ENCODE measurements around the gene RAD51B.

The RAD51B gene

DNA sequence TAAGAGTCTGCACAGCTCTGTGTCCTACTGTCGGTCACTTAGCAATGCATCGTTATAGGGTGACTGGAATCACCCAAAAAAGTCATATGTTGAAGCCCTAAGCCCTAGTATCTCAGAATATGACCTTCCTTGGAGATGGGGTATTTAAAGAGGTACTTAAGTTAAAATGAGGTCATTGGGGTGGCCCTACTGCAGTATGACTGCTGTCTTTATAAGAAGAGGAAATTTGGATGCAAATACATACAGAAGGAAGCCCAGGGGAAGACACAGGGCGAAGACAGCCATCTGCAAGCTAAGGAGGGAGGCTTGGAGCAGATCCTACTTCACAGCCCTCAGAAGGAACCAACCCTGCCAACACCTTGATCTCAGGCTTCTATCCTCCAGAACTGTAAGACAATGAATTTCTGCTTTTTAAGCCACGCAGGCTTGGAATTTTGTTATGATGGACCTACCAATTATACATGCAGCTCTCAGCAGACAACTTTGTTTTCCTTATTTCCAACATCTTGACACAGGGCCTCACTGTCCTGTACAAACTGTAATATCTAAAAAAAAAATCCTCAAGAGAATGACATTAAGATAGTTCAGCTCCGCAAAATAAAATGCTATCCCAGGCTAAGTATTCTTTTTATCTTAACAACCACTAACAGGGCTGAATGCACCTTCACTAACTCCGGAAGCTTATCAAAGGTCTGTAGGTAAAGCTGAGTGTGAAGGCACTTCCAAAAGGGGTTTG lies 932.9 kb downstream of the RAD51B start:
- 95% methylated on average over 6 of the region's 6 CpGs for WGBS
- Histone ChIP-seq H3K4me3 (ENCODE audit: low read length) (no peak overlapping the region), H3K27ac (ENCODE audit: low read depth, low read length) (no peak overlapping the region), H3K9me3 (ENCODE audit: insufficient read depth, low read depth, low read length) (no peaks in the 10 kb centered on the region), H3K9ac (ENCODE audit: low read depth, low read length) (no peak overlapping the region), H3K36me3 (ENCODE audit: insufficient read depth, low read length) (no peaks in the 10 kb centered on the region), H3K4me1 (ENCODE audit: insufficient read depth, low read length) (no peaks in the 10 kb centered on the region), H3K27me3 (ENCODE audit: insufficient read depth, low read length) (no peaks in the 10 kb centered on the region)

DNA sequence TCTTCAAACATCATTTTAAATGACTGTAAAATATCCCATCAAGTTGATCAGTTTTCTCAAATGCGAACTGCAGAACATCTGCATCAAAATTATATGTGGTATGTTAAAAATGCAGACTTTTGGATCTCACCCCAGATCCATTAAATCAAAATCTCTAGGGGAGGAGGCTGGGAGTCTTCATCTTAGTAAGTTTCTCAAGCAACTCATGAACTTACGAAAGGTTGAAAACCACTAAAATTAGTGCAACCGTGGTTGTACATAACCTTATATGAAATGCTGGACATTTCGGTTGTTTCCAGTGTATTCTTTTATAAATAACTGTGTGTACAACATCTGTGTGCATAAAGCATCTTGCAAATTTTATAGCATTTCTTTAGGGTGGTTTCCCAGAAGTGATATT lies 934.1 kb downstream of the RAD51B start:
- WGBS: 97% methylated on average over 3 of the region's 4 CpGs

DNA sequence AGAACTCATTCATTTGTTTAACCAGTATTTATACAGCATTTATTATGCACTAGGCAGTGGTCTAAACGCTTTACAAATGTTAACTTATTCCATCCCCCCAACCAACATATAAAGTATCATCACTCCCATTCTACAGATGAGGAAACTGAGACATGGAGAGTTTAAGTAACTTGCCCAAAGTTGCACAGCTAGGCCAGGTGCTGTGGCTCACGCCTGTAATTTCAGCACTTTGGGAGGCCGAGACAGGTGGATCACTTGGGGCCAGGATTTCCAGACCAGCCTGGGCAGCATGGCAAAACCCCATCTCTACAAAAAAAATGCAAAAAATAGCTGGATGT lies 935.4 kb downstream of the RAD51B start:
- 96% methylated on average over 3 of the region's 3 CpGs for WGBS
- no peaks in the 10 kb centered on the region for H3K9me3 ChIP-seq (ENCODE audit: insufficient read depth, low read depth, low read length)
- H3K9ac ChIP-seq (ENCODE audit: low read depth, low read length): no peak overlapping the region
- no peak overlapping the region for H3K27ac ChIP-seq (ENCODE audit: low read depth, low read length)
- H3K4me1 ChIP-seq (ENCODE audit: insufficient read depth, low read length): no peaks in the 10 kb centered on the region
- H3K27me3 ChIP-seq (ENCODE audit: insufficient read depth, low read length): no peaks in the 10 kb centered on the region
- no peak overlapping the region for H3K4me3 ChIP-seq (ENCODE audit: low read length)
- no peaks in the 10 kb centered on the region for H3K36me3 ChIP-seq (ENCODE audit: insufficient read depth, low read length)

More for the DNA sequence above, 934.1 kb downstream of the RAD51B start:
- Histone ChIP-seq H3K36me3 (ENCODE audit: insufficient read depth, low read length) (no peaks in the 10 kb centered on the region), H3K9ac (ENCODE audit: low read depth, low read length) (no peak overlapping the region), H3K4me1 (ENCODE audit: insufficient read depth, low read length) (no peaks in the 10 kb centered on the region), H3K4me3 (ENCODE audit: low read length) (no peak overlapping the region), H3K9me3 (ENCODE audit: insufficient read depth, low read depth, low read length) (no peaks in the 10 kb centered on the region), H3K27ac (ENCODE audit: low read depth, low read length) (no peak overlapping the region), H3K27me3 (ENCODE audit: insufficient read depth, low read length) (no peaks in the 10 kb centered on the region)

DNA sequence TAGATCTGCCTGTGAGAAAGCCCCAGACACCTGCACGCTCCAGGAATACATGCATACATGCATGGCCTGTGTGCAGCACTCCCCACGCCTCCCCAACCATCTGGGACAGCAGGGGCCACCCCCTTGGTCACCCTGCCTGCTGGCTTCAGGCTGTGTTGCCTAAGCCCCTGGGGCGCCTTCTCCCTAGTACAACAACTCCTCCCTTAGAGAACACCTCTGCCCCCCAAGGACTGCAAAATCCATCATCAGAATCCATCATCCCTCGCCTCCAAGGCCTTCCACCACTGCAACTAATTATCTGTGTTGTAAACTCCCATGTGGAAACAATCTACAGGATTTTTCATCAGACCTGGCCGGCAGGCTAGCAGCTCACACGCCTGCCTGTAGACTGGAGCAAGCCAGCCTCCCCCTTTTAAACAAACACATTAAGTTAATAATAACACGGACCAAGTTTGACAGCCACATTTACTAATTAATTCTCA lies 936.5 kb downstream of the RAD51B start:
- H3K4me1 ChIP-seq (ENCODE audit: insufficient read depth, low read length): no peaks in the 10 kb centered on the region
- no peaks in the 10 kb centered on the region for H3K36me3 ChIP-seq (ENCODE audit: insufficient read depth, low read length)
- H3K9ac ChIP-seq (ENCODE audit: low read depth, low read length): no peak overlapping the region
- H3K4me3 ChIP-seq (ENCODE audit: low read length): no peak overlapping the region
- WGBS: 89% methylated on average over 7 of the region's 7 CpGs
- H3K27ac ChIP-seq (ENCODE audit: low read depth, low read length): no peak overlapping the region
- H3K27me3 ChIP-seq (ENCODE audit: insufficient read depth, low read length): no peaks in the 10 kb centered on the region
- H3K9me3 ChIP-seq (ENCODE audit: insufficient read depth, low read depth, low read length): no peaks in the 10 kb centered on the region

DNA sequence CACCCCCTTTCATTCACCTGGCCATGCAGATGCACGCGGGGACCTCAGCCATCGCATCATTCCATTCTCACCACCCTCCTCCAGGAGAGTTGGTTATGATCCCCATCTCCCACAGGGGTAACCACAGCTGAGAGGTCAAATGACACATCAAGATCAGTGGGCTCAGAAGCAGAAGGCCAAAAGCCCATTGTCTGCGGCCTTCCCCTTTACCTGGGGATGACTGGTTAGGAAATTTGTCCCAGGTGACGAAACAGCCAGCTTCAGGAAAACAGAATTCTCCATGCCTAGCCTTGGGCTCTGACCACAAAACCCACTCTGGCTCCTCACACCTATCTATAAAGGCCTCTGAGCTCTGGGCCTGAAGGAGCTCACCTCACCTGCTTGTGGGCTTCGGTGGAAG lies 937.2 kb downstream of the RAD51B start:
- no peaks in the 10 kb centered on the region for H3K9me3 ChIP-seq (ENCODE audit: insufficient read depth, low read depth, low read length)
- H3K4me3 ChIP-seq (ENCODE audit: low read length): no peak overlapping the region
- H3K36me3 ChIP-seq (ENCODE audit: insufficient read depth, low read length): no peaks in the 10 kb centered on the region
- no peaks in the 10 kb centered on the region for H3K4me1 ChIP-seq (ENCODE audit: insufficient read depth, low read length)
- no peak overlapping the region for H3K9ac ChIP-seq (ENCODE audit: low read depth, low read length)
- H3K27me3 ChIP-seq (ENCODE audit: insufficient read depth, low read length): no peaks in the 10 kb centered on the region
- WGBS: 95% methylated on average over 6 of the region's 6 CpGs
- H3K27ac ChIP-seq (ENCODE audit: low read depth, low read length): no peak overlapping the region

DNA sequence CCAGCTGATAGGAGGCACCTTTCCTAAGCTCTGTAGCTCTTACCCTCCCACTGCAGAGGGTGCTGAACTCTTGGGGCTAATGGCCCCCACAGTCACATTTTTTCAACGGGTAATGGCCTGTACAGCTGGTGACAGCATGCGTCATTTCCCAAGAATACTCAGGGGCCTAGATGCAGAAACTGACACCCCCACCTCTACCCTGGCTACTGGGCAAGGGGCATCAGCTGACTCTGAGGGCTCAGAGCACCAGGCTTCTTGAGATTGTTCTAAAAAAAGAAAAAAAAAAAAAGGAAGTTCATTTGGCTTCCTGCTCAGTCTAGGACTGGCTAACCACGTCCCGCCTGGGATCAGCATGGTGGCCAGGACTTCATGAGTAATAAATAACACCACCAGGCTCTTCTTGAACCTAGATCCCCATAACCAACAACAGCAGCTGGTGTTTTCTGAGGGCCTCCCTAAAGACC lies 938.1 kb downstream of the RAD51B start:
- Histone ChIP-seq H3K9ac (ENCODE audit: low read depth, low read length) (no peak overlapping the region), H3K36me3 (ENCODE audit: insufficient read depth, low read length) (no peaks in the 10 kb centered on the region), H3K27ac (ENCODE audit: low read depth, low read length) (no peak overlapping the region), H3K4me1 (ENCODE audit: insufficient read depth, low read length) (peaks cover 4% of the 10 kb centered on the region; the same call in 1 of the 2 replicates), H3K27me3 (ENCODE audit: insufficient read depth, low read length) (no peaks in the 10 kb centered on the region), H3K9me3 (ENCODE audit: insufficient read depth, low read depth, low read length) (no peaks in the 10 kb centered on the region), H3K4me3 (ENCODE audit: low read length) (no peak overlapping the region)
- whole genome bisulfite sequencing: 83% methylated on average over 4 of the region's 4 CpGs

DNA sequence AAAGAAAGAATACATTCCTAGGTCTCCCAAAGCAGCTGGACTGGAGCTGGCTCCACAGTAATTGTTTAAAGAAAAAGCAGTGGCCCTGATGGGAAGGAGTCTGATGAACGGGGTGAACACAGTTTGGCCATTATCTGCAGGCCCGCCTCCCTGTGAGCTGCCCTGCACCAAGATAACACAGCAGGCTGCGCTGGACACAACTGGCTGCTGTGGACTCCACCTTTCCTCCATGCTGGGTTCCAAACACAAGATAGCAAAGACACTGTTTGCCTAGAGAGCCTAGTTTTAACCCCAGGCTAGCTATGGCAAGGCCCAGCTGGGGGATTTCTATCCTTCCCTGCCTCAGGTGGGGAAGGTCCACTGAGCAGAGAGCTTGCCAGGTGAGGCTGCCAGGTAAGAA lies 938.7 kb downstream of the RAD51B start:
- no peaks in the 10 kb centered on the region for H3K36me3 ChIP-seq (ENCODE audit: insufficient read depth, low read length)
- H3K4me1 ChIP-seq (ENCODE audit: insufficient read depth, low read length): peaks cover 8% of the 10 kb centered on the region; the same call in 1 of the 2 replicates
- no peaks in the 10 kb centered on the region for H3K9me3 ChIP-seq (ENCODE audit: insufficient read depth, low read depth, low read length)
- WGBS: 86% methylated on average over 3 of the region's 3 CpGs
- H3K9ac ChIP-seq (ENCODE audit: low read depth, low read length): no peak overlapping the region
- H3K4me3 ChIP-seq (ENCODE audit: low read length): no peak overlapping the region
- H3K27me3 ChIP-seq (ENCODE audit: insufficient read depth, low read length): no peaks in the 10 kb centered on the region
- H3K27ac ChIP-seq (ENCODE audit: low read depth, low read length): no peak overlapping the region

DNA sequence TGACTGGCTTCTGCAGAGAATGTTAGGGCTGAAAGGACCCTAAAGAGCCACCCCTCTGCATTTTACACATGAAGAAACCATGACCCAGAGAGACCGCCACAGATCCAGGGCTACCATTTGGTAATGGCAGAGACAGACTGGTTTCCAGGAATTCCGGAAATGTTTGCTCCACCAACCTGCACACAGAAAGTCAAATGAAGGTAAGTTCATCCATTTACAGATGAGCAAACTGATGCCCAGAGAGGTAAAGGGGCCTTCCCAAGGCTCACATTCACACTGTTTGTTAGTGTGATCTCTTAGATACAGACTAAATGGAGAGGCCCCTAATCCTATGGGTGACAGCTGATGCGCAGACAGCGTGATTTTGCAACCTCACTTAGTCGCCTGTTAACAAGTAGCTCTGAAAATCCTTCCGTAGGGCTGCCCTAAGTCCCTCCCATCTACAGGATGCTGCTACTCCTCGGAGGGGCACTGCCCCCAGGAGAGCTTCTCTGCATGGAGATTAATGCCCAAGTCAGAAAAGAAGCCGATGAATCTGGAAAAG lies 939.5 kb downstream of the RAD51B start:
- Histone ChIP-seq H3K27ac (ENCODE audit: low read depth, low read length) (no peak overlapping the region), H3K27me3 (ENCODE audit: insufficient read depth, low read length) (no peaks in the 10 kb centered on the region), H3K36me3 (ENCODE audit: insufficient read depth, low read length) (no peaks in the 10 kb centered on the region), H3K4me1 (ENCODE audit: insufficient read depth, low read length) (peaks cover 11% of the 10 kb centered on the region; the same call in 1 of the 2 replicates), H3K4me3 (ENCODE audit: low read length) (no peak overlapping the region), H3K9me3 (ENCODE audit: insufficient read depth, low read depth, low read length) (no peaks in the 10 kb centered on the region), H3K9ac (ENCODE audit: low read depth, low read length) (no peak overlapping the region)
- WGBS: 85% methylated on average over 8 of the region's 8 CpGs

DNA sequence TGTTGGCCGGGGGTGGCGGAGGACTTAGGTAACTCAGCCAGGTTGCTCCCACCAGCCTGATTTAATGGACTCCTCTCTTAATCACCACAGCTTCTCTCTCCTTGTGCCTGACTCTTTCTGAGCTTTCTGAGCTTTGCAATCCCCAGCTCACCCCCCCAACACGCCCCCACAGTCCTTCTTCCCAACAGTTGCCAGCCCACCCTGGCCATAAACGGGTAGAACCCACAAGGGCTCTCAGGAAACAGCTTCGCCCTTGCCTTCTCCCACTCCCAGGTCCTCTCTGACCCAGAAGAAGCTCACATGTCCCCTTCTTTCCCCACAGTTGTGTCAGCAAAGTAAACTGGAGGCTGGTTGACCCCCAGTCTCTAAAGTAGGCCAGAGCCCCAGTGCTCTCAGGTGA lies 940.4 kb downstream of the RAD51B start:
- no peaks in the 10 kb centered on the region for H3K36me3 ChIP-seq (ENCODE audit: insufficient read depth, low read length)
- H3K9ac ChIP-seq (ENCODE audit: low read depth, low read length): no peak overlapping the region
- H3K4me3 ChIP-seq (ENCODE audit: low read length): no peak overlapping the region
- H3K4me1 ChIP-seq (ENCODE audit: insufficient read depth, low read length): peaks cover 11% of the 10 kb centered on the region; the same call in 1 of the 2 replicates
- no peaks in the 10 kb centered on the region for H3K27me3 ChIP-seq (ENCODE audit: insufficient read depth, low read length)
- H3K9me3 ChIP-seq (ENCODE audit: insufficient read depth, low read depth, low read length): no peaks in the 10 kb centered on the region
- no peak overlapping the region for H3K27ac ChIP-seq (ENCODE audit: low read depth, low read length)
- WGBS: 87% methylated on average over 5 of the region's 5 CpGs

DNA sequence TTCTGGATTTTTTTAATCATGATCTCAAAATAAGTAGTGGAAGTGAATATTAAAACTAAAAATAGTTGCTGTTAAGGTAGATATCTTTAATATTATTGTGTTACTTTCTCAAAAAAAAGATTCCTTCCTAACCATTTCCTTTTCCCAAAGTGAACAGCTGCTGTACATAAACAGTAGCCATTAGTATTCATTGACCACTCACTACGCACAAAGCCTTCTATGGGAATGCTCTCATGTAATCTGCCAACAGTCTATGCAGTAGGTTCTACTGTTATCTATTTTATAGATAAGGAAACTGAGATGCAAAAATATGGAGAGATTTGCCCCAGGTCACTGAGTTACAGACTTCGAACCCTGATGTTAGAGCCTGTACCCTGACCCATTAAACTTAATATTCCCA lies 941.2 kb downstream of the RAD51B start:
- Histone ChIP-seq H3K27ac (ENCODE audit: low read depth, low read length) (no peak overlapping the region), H3K4me1 (ENCODE audit: insufficient read depth, low read length) (peaks cover 11% of the 10 kb centered on the region; the same call in 1 of the 2 replicates), H3K27me3 (ENCODE audit: insufficient read depth, low read length) (no peaks in the 10 kb centered on the region), H3K9me3 (ENCODE audit: insufficient read depth, low read depth, low read length) (no peaks in the 10 kb centered on the region), H3K36me3 (ENCODE audit: insufficient read depth, low read length) (no peaks in the 10 kb centered on the region), H3K4me3 (ENCODE audit: low read length) (no peak overlapping the region), H3K9ac (ENCODE audit: low read depth, low read length) (no peak overlapping the region)
- WGBS: 90% methylated on average over 2 of the region's 2 CpGs

DNA sequence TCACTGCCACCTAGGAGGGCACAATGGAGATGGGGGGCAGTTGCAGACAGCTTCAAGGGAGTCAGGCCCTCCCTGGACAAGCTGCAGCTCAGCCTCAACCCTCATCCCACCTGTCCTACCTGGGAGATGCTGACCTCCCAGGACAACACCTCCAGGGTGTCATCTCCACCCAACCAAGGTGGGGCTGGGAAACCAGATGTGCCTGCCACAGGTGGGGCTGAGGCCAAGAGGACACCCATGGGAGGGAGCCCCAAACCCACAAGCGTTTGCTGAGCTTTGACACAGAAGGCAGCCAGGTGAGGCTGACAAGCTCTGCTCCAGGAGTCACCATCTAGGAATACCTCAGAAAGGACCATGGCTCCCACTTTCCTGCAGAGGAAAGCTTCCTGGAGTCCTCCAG lies 941.8 kb downstream of the RAD51B start:
- H3K27me3 ChIP-seq (ENCODE audit: insufficient read depth, low read length): no peaks in the 10 kb centered on the region
- peaks cover 11% of the 10 kb centered on the region; the same call in 1 of the 2 replicates for H3K4me1 ChIP-seq (ENCODE audit: insufficient read depth, low read length)
- H3K36me3 ChIP-seq (ENCODE audit: insufficient read depth, low read length): no peaks in the 10 kb centered on the region
- whole genome bisulfite sequencing: 86% methylated on average over 1 of the region's 1 CpG
- H3K4me3 ChIP-seq (ENCODE audit: low read length): no peak overlapping the region
- H3K9ac ChIP-seq (ENCODE audit: low read depth, low read length): no peak overlapping the region
- no peak overlapping the region for H3K27ac ChIP-seq (ENCODE audit: low read depth, low read length)
- H3K9me3 ChIP-seq (ENCODE audit: insufficient read depth, low read depth, low read length): no peaks in the 10 kb centered on the region

Measured in HUES64 (cell line).